HG02938 (cell line): ENCODE results near the gene MYO18B.

Experiments used
- ATAC-seq: cut with Tn5 transposase; IDR thresholded peaks from one replicate; pipeline ENCODE4 v1.9.1; 2021; ENCODE audit warnings: mild to moderate bottlenecking, moderate library complexity; ENCODE audit not compliant: unreplicated experiment

Gene MYO18B

GRCh38 chr22:25766418-25766817 is 24.4 kb downstream of the MYO18B start:
- no peak for ATAC-seq

GRCh38 chr22:25770333-25770732 is 28.3 kb downstream of the MYO18B start:
- no peak for ATAC-seq

- no peak for ATAC-seq
These were observed 30.3 kb downstream of the MYO18B start for GRCh38 chr22:25772288-25772687.

GRCh38 chr22:25774575-25775026 is 32.6 kb downstream of the MYO18B start:
- ATAC-seq: no peak

GRCh38 chr22:25775531-25775930 is 33.5 kb downstream of the MYO18B start:
- ATAC-seq: no peak

- no peak for ATAC-seq
These were observed 35.4 kb downstream of the MYO18B start for GRCh38 chr22:25777411-25777810.

- no peak for ATAC-seq
These were observed 35.9 kb downstream of the MYO18B start for GRCh38 chr22:25777870-25778269.

- no peak for ATAC-seq
These were observed 37.4 kb downstream of the MYO18B start for GRCh38 chr22:25779426-25779825.

GRCh38 chr22:25779890-25780289 is 37.9 kb downstream of the MYO18B start:
- no peak for ATAC-seq

GRCh38 chr22:25780673-25781072 is 38.7 kb downstream of the MYO18B start:
- no peak for ATAC-seq

GRCh38 chr22:25781801-25782200 is 39.8 kb downstream of the MYO18B start:
- ATAC-seq: no peak

- no peak for ATAC-seq
These were observed 40.8 kb downstream of the MYO18B start for GRCh38 chr22:25782831-25783230.

- ATAC-seq: no peak
These were observed 41.9 kb downstream of the MYO18B start for GRCh38 chr22:25783856-25784255.

GRCh38 chr22:25786165-25786564 is 44.2 kb downstream of the MYO18B start:
- ATAC-seq: no peak

- ATAC-seq: no peak
These were observed 49.6 kb downstream of the MYO18B start for GRCh38 chr22:25791556-25791955.

- no peak for ATAC-seq
These were observed 53.5 kb downstream of the MYO18B start for GRCh38 chr22:25795478-25795877.

GRCh38 chr22:25797498-25798290 is 55.7 kb downstream of the MYO18B start:
- no peak for ATAC-seq

GRCh38 chr22:25800766-25801165 is 58.8 kb downstream of the MYO18B start:
- no peak for ATAC-seq

- ATAC-seq: no peak
These were observed 60.0 kb downstream of the MYO18B start for GRCh38 chr22:25802018-25802417.

- ATAC-seq: no peak
These were observed 62.7 kb downstream of the MYO18B start for GRCh38 chr22:25804676-25805075.

- ATAC-seq: no peak
These were observed 64.6 kb downstream of the MYO18B start for GRCh38 chr22:25806579-25806978.

- ATAC-seq: no peak
These were observed 72.7 kb downstream of the MYO18B start for GRCh38 chr22:25814685-25815084.

GRCh38 chr22:25815561-25815960 is 73.6 kb downstream of the MYO18B start:
- no peak for ATAC-seq
